Stimulated activated CD8-positive, alpha-beta memory T cell treated with anti-CD3 and anti-CD28 coated beads, Interleukin-2, amount 100 ng/mL, for 1 hour (primary cell): ENCODE data around the gene CBL.
"Not testable (repeated sequence)": the region's sequence is repeated elsewhere in the genome, so short reads cannot be mapped to it uniquely, and the experiment has no call there.

Source experiments
- DNase-seq, 2 donors: peaks; one replicate each; pipeline ENCODE4 v3.0.0-alpha.2; 2020; ENCODE audit warnings: low read depth in 2 of 2

The CBL gene

DNA sequence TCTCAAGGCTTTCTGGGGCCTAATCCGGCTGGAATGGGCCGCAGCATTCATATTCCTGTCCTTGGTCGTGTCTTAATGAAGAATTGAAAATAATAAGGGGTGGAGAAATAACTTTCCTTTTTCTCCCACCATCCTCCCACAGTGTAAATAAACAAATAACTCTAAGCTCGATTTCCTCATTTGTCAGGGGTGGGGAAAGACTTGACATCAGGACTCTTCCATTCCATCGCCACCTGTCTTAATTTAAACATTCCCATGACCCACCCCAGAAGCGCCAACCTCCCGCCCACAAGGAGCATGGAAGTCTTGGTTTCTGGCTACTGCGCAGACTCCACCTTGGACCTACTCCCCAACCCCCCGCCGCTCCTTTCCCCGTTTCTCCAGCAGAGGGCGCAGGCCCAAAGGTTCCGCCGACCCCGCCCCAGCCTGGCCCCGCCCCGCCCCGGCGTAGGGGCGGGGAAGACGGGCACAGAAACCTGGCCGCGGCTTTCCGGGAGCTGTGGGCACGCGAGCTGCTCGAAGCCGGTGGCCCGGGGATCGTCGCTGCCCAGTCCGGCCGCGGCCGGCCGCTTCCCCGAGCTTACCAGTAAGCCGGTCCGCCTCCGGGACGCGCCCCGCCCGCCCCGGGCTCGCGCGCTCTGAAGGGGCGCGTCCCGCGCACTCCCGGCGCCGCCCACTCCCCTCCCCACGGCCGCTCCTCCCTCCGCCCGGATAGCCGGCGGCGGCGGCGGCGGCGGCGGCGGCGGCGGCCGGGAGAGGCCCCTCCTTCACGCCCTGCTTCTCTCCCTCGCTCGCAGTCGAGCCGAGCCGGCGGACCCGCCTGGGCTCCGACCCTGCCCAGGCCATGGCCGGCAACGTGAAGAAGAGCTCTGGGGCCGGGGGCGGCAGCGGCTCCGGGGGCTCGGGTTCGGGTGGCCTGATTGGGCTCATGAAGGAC is at the start of gene CBL:
Gene CBL (plus strand): TSS at position 766 of the 937 bp plus-strand sequence. CDS start 79 bp downstream, at position 845.
- peak; percentile 95 to 96 for DNase-seq

GRCh38 chr11:119156496-119156895 is 49.6 kb upstream of the CBL start:
- no peak for DNase-seq

DNA sequence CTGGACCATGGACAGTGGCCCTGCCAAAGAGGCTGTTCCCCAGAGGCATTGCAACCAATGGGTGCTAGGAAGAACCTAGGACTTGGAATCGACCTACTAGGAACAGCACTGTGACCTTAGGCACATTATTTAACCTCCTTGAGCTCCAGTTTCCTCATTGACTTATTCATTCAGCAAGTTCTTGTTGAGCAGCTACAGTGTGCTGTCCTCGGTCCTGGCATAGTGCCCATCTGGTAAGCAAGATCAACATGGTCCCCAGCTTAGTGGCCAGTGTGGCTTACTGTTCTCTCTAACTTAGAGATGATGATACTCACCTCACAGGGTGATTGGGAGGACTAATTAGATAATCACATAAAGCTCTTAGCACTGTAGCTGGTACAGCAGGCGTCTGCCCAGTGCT is 49.1 kb upstream of the CBL start:
- no peak for DNase-seq

- DNase-seq = no peak
Observed at GRCh38 chr11:119158467-119158866, 47.7 kb upstream of the CBL start.

GRCh38 chr11:119160151-119160550 is 46.0 kb upstream of the CBL start:
- no peak for DNase-seq

DNA sequence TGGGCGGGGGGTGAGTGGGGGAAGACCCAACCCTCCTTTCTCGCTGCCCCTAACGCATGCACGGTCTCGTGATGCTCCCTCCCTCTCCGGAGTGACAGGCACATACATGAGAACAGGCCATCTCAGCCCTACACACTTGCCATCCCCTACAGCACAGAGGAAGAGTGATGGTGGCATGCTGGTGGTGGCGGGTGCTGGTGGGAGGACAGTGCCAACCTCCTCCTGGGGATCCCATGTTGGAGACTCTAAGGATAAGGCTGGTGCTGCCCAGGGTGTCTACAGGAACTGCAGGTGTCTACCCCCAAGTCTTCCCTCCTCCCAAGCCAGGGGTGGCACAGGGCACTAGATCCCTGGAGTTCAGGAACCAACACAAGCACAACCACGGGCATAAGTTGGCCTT is 44.3 kb upstream of the CBL start:
- no peak for DNase-seq

- no peak for DNase-seq
Observed at GRCh38 chr11:119166368-119167076, 39.6 kb upstream of the CBL start.

DNA sequence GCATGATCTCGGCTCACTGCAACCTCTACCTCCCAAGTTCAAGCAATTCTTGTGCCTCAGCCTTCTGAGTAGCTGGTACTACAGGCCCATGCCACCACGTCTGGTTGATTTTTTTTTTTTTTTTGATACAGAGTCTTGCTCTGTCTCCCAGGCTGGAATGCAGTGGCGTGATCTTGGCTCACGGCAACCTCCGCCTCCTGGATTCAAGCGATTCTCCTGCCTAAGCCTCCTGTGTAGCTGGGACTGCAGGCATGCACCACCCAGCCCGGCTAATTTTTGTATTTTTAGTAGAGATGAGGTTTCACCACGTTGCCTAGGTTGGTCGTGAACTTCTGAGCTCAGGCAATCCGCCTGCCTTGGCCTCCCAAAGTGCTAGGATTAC is 39.1 kb upstream of the CBL start:
- DNase-seq = not testable (repeated sequence)

GRCh38 chr11:119167933-119168332 is 38.2 kb upstream of the CBL start:
- DNase-seq = no peak

DNA sequence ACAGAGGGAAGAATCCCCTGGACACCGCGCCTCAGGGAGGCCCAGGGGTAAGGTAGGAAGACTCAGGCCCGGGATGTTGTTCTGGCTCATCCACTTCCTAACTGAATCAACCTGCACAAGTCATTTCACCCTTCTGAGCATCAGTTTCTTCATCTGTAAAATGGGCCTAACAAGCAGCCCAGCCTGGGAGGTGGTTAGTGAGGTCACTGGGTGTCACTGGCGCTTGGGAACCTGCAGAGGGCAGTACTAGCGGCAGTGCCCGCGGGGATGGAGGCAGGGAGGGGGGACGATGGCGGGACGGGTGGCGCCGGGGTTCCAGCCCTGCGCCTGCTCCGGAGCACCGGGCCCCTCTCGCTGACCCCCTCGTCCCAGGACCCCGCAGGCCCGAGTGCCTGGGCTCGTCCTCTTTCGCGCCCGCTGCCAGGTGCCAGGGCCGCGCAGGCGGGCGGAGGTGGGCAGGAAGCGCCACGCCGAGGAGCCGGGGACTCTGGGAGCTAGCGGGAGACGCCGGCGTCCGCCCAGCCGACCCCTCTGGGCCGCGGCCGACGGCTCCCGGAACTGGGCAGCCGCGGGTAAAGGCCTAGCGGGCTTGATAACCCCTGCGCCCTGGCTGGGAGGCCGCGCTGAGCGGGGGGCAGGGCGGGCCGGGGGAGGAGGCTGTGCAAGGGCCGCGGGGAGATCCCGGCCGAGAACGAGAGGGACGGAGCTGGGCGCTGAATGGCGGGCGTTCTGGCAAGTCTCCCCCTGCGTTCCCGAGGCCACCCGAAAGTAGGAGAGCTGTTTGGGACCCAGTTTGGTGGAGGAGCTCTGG is 37.5 kb upstream of the CBL start, which contains the start of gene NLRX1:
Gene NLRX1 (plus strand): TSS at position 255 of the 811 bp plus-strand sequence. CDS start 2,679 bp downstream, outside the sequence.
- peak; percentile 59 to 68 for DNase-seq

GRCh38 chr11:119169282-119169719 is 36.8 kb upstream of the CBL start:
- DNase-seq = no peak

GRCh38 chr11:119172513-119172912 is 33.6 kb upstream of the CBL start:
- DNase-seq = no peak

GRCh38 chr11:119173453-119173852 is 32.7 kb upstream of the CBL start:
- DNase-seq = no peak

DNA sequence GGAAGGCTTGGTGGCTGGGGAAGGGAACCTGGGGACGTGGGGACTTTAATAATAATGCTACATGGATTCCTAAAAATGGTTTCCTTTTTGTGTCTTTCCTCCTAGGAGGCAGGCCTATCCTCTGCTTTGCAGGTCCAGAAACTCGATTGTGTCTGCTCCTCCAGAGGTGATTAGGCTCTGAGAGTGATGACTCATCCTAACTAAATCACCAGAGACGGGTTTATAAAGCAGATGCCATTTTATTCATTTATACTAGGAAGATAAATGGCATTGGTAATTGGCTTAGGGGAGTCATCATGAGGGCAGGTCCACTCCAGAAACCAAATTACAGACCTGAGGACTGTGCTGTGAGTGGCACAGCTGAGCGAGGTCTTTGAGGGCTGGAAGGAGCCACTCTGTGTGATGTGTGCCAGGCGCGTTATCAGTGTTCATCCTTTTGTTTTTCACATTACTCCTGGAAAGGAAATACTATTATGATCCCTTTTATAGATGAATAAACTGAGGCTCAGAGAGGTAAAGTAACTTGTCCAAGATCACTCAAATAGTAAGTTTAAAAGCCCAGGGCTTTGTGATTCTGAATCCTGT is 30.6 kb upstream of the CBL start:
- no peak for DNase-seq

GRCh38 chr11:119178166-119178680 is 27.9 kb upstream of the CBL start:
- DNase-seq = no peak

GRCh38 chr11:119179342-119179741 is 26.8 kb upstream of the CBL start:
- DNase-seq = no peak

DNA sequence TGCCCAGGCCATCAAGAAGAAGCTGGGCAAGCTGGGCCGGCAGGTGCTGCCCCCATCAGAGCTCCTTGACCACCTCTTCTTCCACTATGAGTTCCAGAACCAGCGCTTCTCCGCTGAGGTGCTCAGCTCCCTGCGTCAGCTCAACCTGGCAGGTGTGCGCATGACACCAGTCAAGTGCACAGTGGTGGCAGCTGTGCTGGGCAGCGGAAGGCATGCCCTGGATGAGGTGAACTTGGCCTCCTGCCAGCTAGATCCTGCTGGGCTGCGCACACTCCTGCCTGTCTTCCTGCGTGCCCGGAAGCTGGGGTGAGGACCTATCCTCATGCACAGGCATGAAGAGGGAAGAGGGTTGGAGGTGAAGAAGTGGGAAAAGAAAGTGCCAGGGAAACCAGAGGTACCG is 26.2 kb upstream of the CBL start:
- no peak for DNase-seq

GRCh38 chr11:119180729-119181676 is 25.1 kb upstream of the CBL start:
- no peak for DNase-seq

- DNase-seq = no peak
Observed at GRCh38 chr11:119181677-119182412, 24.3 kb upstream of the CBL start.
